Astrocyte of the cerebellum (primary cell): ENCODE measurements around the gene CNTNAP1.
A peak's percentile ranks its signal among the peaks of the same experiment; 100 is the strongest.

Experiments used
- DNase-seq: peaks from one replicate; pipeline ENCODE4 v3.0.0-alpha.2; 2011; ENCODE audit warnings: low read depth
- H3K4me3 ChIP-seq: 2 replicates; pipeline ENCODE4 v1.5.1; 2011; ENCODE audit warnings: mild to moderate bottlenecking, low read depth, low read length, moderate library complexity
- in situ Hi-C: cut with HindIII; loops from 2 replicates; pipeline ENCODE4 v1.10.0; 2017; ENCODE audit warnings: low sequenced_read_pairs
- TF ChIP-seq, protein P1 (sequence below): IDR thresholded peaks from 2 replicates; pipeline ENCODE4 v1.5.1; 2012; ENCODE audit warnings: low read length, low read depth, moderate library complexity, mild to moderate bottlenecking; ENCODE audit errors: missing control alignments

CNTNAP1 gene

DNA sequence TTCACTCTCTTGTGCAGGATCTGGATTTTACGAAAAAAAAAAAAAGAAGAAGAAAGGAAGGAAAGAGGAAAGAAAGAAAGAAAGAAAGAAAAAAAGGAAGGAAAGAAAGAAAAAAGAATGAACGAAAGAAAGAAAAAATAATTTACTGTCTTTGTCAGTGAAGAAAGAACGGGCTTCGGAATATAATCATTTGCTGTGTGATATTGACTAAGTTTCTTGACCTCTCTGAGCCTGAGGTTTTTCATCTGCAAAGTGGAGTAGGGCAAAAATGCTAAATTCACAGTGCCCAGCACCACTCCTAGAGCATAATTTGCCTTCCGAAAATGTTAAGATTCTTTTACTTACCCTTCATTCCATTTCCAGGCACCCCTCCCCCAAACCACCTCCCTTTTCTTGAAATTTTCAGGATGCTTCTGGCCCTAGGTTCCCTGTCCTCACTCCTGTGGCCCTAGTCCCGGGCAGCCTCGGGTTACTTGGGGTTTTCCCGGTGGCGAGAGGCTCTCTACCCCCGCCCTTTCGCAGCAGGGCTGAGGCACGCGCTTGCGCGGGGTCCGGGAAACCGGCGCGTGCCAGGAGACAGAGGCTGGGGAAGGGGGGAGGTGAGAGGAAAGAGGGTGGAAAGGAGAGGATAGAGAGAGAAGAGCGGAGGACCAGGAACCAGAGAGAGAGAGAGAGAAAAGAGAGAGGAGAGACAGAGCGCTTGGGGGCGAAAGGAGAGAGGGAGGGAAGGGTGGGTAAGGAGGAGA lies at the start of gene CNTNAP1:
Gene CNTNAP1 (plus strand): TSS at position 556 of the 746 bp plus-strand sequence. CDS start 299 bp downstream, outside the sequence.
- DNase-seq, result no peak
- peak within 1 kb of the TSS; percentile 52 for H3K4me3 ChIP-seq
- TF ChIP-seq, protein P1, sequence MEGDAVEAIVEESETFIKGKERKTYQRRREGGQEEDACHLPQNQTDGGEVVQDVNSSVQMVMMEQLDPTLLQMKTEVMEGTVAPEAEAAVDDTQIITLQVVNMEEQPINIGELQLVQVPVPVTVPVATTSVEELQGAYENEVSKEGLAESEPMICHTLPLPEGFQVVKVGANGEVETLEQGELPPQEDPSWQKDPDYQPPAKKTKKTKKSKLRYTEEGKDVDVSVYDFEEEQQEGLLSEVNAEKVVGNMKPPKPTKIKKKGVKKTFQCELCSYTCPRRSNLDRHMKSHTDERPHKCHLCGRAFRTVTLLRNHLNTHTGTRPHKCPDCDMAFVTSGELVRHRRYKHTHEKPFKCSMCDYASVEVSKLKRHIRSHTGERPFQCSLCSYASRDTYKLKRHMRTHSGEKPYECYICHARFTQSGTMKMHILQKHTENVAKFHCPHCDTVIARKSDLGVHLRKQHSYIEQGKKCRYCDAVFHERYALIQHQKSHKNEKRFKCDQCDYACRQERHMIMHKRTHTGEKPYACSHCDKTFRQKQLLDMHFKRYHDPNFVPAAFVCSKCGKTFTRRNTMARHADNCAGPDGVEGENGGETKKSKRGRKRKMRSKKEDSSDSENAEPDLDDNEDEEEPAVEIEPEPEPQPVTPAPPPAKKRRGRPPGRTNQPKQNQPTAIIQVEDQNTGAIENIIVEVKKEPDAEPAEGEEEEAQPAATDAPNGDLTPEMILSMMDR, result no peak
- in situ Hi-C loops, result no loop called here

DNA sequence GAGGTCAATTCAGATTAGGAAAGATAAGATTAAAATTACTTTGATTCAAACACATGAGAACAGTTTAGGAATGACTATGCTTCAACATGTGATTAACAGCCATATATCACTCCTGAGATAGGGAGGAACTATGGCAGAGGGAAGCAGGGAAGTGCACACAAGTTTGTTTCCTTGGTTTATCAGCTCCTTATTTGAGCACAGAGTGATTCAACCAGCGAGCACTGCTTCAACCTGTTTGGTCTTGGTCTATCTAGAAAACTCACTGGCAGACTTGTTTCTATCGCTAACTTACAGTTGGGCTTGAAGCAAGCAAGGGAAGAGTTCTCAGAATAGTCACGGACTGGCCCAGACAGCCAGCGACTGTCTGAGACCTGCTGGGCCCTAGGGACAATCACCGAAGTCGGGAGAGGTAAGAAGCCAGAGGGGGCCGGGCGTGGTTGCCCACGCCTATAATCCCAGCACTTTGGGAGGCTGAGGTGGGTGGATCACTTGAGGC lies 49.3 kb upstream of the CNTNAP1 start:
- H3K4me3 ChIP-seq, result no peak overlapping the region
- in situ Hi-C loops, result no loop called here
- TF ChIP-seq, protein P1, result no peak
- no peak for DNase-seq

DNA sequence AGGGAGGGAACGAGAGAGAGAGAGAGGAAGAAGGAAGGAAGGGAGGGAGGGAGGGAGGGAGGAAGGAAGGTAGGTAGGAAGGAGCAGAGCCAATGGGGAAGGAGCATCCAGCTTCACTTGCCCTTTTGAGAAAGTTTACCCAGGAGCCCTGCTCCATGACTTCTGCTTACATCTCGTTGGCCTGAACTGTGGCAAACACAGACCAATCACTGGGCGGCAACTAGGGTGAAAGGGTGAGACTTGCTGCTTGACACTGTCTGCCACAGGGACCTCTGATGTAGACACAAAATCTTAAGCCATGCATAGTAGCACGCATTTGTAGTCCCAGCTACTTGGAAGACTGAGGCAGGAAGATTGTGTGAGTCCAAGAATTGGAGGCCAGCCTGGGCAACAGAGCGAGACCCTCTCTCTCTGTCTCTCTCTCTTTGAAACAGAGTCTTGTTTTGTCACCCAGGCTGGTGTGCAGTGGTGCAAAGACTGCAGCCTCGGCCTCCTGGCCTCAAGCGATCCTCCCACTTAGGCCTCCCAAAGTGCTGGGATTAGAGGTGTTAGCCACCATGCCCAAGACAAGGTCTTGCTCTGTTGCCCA lies 42.7 kb upstream of the CNTNAP1 start:
- TF ChIP-seq, protein P1, result no peak
- in situ Hi-C loops, result no loop called here
- H3K4me3 ChIP-seq, result no peak overlapping the region
- DNase-seq, result no peak

DNA sequence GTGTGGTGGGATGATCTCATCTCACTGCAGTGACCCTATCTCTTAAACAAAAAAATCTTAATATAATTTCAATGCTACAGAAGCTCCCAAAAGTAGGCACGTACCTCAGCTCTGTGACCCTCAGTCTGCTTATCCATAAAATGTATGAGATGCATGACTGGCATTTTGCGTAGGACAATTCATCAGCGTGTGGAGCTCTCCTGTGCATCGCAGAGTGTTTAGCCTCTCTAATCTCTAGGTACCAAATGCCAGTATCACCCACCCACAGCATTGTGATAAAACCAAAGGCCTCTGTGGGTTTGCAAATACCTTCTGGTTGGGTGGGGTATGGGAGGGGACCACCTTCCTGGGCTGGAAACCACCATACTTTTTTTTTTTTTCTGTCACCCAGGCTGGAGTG lies 42.2 kb upstream of the CNTNAP1 start:
- DNase-seq, result no peak
- TF ChIP-seq, protein P1, result no peak
- no peak overlapping the region for H3K4me3 ChIP-seq
- in situ Hi-C loops, result no loop called here

DNA sequence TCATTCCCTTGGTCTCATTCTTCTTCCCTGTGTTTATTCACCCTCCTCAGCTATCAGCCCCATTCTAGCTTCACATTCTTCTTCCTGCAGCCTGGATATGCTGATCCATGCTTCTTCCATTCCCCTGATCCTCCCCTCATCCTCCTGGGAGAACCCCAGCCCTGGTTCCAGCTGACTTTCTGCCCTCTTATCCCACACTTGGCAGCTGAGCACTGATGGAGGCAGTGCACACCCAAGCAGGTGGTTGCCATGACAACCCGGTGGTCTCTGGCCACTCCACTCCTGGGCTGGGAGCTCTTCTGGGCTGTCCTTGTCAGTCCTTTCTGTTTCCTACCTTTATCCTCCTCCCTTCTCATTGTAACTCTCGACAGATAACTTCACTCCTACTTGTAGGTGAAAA lies 40.0 kb upstream of the CNTNAP1 start:
- no peak overlapping the region for H3K4me3 ChIP-seq
- TF ChIP-seq, protein P1, result no peak
- in situ Hi-C loops, result no loop called here
- DNase-seq, result no peak

DNA sequence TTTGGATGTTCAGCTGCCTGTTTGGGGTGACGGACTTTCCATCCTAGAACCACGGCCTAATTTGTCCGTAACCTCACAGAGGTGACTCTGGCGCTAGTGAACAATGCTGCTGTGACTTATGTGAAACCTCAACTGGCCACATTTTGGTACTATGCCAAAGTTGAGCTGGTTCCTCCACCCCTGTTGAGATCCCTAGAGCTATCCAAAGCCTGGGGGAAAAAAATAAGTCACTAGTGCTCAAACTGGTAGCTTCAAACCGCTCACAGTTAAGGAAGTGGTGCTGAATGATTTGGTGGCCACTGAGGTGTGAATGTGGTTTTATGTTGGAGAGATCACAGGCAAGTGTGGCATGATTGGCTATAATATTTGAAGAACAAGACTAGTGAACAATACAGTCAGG lies 34.6 kb upstream of the CNTNAP1 start:
- H3K4me3 ChIP-seq, result no peak overlapping the region
- in situ Hi-C loops, result no loop called here
- DNase-seq, result no peak
- TF ChIP-seq, protein P1, result no peak
